Glomerular visceral epithelial cell (primary cell): ENCODE results near the gene EHD1.
A peak's percentile ranks its signal among the peaks of the same experiment; 100 is the strongest.
"Not testable (repeated sequence)": the region's sequence is repeated elsewhere in the genome, so short reads cannot be mapped to it uniquely, and the experiment has no call there.

Source experiments
- DNase-seq: peaks from one replicate; pipeline ENCODE4 v3.0.0-alpha.2; 2016; ENCODE audit errors: extremely low spot score

The EHD1 gene

DNA sequence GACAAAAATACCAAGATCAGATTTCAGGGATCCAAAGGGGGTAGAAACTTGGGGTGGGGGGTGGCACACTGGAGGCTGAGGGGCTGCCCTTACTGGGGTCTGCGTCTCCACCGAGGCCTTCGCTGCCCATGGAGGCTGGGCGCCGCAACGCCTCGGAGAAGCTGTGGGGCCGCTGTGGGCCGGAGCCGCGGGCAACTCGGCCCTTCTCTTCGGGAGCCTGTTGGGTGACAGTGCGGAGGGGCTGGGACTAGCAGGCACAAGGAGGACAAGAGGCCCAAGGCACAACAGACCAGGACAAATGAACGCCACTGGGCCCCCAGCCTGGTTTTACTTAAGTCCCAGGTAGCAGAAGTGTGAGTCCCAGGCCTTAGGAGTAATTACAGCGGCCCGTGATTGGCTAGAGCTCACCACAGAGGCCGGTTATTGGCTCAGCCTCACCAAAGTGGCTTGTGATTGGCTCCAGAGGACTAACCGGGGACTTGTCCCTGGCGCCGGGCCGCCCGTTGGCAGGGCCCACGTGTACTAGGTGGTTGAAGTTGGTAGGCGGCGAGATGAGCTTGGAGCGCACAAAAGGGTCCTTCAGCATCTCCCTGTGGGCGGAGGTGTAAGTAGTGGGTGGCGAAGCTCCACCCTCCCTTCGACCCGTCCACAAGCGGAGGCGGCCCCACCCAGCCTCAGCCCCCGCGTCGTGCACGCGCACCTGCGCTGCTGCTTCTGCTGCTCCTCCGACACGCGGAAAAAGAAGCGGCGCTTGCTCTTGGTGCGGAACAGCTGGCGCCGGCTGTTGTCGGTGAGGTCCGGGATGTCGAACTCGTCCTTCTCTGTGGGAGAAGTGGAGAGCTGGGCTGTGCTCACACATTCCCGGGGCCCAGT, 51.6 kb downstream of the EHD1 start:
- no peak for DNase-seq

DNA sequence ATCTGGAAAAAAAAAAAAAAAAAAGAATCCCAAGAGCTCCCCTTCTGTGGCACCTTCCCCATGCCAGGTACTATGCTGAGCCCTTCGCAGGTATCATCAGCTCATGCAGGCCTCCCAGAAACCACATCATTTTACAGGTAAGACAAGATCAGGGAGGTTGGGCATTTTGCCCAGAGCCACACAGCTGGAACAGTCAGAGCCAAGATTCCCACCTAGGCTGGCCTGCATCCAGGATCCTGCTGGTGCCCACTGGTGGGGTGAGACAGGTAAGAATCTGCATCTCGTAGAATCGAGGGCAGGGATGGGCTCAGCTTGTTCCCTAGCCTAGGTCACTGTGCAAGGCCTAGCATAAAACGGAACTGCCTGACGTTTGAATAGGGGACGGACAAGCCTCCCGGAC, 52.4 kb downstream of the EHD1 start:
- DNase-seq, result no peak

DNA sequence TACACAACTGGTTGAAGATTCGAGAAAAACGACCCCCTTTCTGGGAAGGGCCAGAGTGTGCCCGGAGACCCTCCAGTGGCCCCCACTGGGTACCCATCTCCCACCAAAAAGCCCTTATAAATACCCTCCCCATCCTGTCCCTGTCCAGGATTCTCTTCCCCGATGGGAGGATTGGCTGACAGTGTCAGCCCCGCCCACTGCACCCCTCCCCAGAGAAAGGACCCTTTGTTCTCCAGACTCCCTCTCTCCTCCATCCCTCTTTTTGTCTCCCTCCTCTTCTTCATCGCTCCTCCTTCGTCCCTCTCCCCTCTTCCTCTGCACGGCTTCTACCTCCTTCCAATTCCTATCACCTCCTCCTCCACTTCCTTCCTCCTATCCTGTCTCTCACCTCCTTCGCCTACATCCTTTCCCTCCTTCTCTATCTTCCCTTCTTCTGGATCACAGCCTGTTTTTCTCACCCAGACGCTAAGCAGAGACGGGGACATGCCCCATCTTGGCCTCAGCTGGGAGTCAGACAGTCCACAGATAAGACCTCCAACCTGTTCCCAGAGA, 54.8 kb downstream of the EHD1 start:
- DNase-seq, result no peak

DNA sequence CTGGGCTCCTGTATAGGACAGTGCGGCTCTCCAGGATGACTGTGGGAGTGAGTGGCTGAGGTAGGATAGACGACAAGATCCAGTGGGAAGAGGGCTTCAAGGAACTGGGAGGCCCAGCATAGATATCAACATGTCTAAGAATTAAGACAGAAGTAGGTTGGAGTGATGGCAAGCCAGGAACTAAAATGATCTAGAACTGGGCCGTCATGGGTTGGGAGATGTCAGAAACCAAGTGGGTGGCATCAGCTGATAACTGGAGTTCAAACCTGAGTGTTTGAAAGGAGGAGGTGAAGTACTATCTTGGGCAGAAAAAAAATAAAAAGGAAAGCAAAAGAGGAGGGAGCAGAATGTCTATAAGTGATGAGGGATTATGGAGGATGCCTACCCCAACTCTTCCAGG, 60.9 kb downstream of the EHD1 start:
- DNase-seq, result no peak

DNA sequence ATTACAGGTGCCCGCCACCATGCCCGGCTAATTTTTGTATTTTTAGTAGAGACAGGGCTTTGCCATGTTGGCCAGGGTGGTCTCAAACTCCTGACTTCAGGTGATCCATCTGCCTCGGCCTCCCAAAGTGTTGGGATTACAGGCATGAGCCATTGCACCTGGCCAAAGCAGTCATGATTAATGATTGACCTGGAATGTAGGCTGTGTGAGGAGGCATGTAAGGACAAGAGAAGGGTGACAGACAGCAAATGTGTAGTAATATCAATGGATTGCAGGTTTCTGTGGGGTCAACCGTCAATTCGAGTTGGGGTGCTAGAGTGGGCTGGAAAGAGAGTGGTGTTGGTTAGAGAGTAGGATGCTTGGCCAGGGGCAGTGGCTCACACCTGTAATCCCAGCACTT, 63.0 kb downstream of the EHD1 start:
- DNase-seq, result not testable (repeated sequence)

DNA sequence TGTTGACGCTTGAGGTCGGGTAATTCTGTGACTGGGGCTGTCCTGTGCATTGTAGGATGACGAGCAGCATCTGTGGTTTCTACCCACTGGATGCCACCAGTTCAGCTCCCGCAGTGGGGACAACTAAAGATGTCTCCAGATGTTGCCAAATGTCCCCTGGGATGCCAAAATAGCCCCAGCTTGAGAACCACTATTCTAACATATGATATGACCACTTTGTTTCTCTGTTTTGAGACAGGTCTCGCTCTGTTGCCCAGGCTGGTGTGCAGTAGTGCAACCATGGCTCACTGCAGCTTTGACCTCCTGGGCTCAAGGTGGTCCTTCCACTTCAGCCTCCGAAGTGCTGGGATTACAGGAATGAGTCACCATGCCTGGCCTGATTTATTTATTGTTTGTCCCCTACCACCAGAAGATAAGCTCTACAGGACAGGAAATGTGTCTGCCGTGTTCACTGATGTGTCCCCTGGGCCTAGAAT, 63.7 kb downstream of the EHD1 start:
- DNase-seq, result no peak

DNA sequence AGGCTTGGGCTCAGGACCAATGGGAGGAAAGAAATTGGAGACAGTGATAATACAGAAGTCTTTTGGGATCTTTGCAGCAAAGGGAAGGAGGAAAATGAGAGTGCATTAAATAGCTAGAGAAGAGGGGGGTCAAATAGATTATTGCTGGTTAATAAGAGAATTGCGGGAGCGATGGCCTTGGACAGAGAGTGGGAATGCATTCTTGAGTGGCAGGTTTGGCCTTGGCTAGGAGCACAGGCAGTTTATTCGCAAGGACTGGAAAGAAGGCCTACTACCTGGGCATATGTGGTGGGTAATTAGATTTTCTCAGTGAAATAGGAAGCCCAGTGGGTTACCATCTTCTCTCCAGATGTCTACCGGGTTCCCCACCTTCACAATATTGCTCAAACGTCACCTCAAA, 64.6 kb downstream of the EHD1 start:
- no peak for DNase-seq

DNA sequence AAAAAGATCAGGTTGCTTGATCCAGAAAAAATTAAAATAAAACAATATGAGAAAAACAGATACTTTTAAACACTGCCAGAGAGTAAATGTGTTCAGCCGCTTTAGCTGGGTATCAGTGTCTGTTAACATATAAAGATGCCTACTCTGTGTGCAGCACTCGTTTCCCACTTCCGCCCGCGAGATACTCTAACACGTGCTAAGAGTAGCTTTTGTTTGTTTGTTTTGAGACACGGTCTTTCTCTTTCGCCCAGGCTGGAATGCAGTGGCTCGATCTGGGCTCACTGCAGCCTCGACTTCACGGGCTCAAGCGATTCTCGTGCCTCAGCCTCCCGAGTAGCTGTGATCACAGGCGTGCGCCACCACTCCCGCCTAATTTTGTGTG, 67.5 kb downstream of the EHD1 start:
- no peak for DNase-seq

DNA sequence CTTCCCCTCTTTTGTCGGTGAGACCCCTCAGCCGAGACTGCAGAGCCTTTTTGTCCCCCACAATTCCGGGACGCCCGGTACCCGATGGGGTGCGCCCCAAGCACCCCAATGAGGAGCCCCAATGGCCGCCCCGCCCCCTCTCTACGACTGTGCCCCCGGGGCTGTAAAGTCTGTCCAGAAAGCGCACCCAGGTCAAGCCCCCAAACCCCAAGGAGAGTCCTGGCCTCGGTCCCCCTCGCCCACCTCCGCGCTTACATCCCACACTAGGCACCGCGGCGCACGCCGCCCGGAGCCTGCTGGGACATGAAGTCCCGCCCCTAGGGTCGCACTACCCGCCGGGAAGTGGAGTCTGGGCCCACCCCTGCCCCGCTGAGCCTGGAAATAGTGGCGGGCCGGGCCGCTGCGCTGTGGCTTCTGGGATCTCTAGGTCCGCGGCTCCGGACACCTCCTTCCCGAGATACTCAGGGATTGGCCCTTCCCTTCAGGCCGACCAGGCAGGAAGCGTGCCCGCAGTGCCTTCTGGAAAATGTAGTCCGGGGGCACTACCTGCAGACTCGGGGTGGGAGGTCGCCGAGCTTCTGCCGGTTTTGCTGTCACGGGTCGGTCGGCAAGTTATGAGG, 68.0 kb downstream of the EHD1 start, which contains the start of gene MEN1:
MEN1 (minus strand) TSS at position 281 of the 620 bp plus-strand sequence. CDS start 442 bp downstream, outside the sequence.
- peak; percentile 94 for DNase-seq

DNA sequence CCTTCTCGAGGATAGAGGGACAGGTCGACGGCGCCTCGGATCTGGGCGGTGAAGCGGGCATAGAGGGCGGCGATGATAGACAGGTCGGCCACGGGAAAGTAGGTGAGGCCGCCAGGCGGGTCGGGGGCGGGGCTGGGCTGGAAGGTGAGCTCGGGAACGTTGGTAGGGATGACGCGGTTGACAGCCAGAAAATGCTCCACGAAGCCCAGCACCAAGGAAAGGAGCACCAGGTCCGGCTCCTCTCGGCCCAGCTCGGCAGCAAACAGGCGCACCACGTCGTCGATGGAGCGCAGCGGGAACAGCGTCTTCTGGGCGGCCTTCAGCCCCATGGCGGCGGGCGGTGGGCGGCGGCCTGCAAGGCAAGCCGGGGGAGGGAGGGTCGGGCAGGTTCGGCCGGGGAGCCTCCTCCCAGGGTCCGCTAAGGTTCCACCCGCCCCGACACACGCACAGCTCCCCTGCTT, 68.6 kb downstream of the EHD1 start:
- DNase-seq, result peak; percentile 23

DNA sequence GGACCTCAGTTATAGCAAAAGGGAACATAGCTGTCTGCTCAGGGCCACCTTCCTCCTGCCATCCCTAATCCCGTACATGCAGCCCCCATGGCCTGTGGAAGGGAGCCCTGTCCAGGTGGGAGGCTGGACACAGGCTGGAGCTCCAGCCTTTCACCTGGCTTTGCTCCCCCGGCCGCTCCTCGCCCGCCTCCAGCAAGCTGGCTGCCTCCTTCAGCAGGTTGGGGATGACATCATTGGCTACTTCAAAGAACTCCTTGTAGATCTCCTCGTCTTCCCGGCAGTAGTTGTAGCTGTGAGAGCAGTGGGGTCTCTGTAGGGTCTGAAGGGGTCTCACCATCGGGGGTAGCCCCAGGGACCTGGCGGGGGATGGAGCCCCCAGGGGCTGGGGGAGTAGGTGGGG, 72.9 kb downstream of the EHD1 start:
- DNase-seq, result no peak

DNA sequence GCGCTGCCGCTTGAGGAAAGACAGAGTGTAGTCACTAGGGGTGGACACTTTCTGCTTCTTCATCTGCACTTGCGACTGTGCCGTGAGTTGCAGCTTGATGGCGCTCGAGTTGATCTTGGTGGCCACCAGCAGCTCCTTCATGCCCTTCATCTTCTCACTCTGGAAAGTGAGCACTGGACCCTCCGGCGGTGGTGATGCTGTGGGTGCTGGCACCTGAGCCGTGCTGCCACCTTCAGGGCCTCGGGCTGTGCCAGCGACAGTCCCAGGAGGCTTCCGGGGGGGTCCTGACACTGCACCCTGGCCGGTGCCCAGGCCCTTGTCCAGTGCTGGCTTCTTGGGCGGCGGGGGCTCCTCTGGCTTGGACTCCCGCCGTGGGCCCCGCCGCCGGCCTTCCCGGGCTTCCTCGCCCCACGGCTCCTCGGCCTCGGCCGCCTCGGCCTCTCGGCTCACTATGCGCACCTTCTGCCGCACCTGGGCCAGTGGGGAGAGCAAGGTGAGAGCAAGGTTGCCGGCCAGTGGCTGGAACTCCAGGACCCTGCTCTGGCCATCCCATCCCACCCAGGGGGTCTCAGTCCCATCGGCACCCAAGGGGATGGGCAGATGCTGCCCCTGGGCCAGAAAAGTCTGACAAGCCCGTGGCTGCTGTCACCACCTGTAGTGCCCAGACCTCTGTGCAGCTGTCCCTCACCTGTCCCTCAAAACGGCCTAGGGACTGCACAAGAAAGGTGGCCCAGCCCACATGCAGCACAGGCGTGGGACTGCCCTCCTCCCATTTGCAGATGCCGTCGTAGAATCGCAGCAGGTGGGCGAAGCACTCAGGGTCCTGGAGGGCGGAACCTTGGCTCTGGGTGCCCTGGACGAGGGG, 73.8 kb downstream of the EHD1 start:
- no peak for DNase-seq

DNA sequence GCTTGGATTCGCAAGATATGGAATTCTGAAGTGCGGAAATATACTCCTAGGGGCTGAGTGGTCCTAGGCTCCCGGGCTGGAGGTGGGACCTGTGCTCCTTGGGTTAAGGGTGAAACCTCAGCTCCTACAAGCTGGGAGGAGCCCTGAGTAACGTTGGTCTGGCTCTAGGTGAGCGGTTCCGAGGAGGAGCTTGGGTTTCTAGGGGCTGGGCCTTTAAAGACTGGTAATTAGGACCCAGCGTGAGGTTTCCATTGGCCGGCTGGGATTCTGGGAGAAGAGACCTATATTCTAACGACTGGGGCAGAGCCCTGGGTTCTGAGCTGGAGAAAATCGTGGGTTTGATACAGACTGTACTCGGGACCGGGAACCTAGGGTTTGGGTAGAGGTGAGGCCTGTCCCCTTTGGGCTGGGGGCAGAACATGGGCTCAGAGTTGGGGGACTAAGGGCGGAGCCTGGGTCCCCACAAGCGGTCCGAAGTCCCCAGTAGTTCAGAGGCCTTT, 74.5 kb downstream of the EHD1 start:
- no peak for DNase-seq

DNA sequence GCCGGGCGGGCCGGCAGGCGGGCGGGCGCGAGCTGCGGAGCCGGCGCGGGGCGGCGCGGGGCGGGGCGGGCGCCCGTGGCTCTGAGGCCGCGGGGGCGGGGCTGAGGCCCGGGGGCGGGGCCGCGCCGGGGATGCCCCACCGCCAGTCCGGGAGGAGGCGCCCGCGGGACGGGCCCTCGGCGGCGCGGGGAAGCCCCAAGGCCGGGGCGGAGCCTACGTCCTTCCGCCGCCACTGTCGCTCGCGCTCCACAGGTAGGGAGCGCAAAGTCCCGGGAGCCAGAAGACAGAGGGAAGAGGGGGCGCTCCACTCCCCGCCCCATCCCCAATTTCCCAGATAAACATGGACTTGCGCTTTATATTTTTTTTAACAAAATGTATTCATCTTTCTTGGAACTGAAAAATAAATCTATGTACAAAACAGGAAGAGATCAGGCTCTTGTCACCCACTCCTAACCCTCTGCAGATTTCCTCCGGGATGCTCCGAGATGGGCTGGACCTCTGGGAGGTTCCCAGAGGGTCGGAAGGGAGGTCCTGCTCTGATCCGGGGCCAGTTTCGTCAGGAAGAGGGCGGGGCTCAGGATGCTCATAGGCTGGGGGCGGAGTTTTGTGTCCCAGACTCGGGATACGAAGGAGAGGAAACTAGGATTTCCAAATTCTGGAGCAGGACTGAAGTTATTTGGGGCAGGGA, 75.1 kb downstream of the EHD1 start, which contains the start of gene MAP4K2:
MAP4K2 (minus strand) TSS at position 57 of the 688 bp plus-strand sequence. CDS start 65 bp downstream, outside the sequence.
- peak; percentile 81 for DNase-seq

DNA sequence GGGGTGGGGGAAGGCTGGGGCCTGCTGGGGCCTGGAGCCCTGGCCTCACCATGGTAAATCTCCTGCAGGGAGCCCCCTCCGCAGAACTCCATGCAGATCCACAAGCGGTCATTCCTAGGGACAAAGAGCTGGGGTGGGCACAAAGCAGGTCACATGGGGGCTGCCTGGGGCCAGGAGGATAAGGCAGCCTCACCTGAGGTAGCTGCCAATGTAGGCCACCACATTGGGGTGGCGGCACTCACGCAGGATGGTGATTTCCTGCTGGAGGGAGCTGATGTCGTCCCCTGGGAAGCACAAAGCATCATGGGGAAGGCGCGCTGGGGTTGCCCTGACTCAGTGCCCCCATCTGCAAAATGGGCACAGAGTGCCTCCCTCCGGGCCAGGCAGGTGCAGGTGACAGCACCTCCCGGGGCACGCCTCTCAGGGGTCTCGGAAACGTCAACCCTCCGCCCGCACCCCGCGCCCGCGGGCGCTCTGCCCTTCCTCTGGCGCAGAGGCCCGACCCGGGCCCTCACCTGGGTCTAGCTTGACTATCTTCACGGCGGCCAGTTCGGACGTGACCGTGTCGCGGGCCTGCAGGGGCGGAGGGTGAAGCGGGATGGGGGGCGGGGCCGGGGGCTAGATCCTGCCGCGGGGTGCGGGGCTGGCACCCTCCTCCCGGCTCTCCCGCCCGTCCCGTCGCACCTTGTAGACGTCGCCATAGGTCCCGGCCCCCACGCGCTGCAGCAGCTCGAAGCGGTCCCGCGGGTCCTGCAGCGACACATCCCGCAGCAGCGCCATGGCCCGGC, 75.9 kb downstream of the EHD1 start:
- DNase-seq, result peak; percentile 6
